Fibroblast of skin of right quadriceps (primary cell): Measurements from ENCODE around the gene LY9.
"Not testable (repeated sequence)": the region's sequence is repeated elsewhere in the genome, so short reads cannot be mapped to it uniquely, and the experiment has no call there.

Experiments used
- DNase-seq: peaks from one replicate; pipeline ENCODE4 v3.0.0-alpha.2; 2013

LY9 gene

DNA sequence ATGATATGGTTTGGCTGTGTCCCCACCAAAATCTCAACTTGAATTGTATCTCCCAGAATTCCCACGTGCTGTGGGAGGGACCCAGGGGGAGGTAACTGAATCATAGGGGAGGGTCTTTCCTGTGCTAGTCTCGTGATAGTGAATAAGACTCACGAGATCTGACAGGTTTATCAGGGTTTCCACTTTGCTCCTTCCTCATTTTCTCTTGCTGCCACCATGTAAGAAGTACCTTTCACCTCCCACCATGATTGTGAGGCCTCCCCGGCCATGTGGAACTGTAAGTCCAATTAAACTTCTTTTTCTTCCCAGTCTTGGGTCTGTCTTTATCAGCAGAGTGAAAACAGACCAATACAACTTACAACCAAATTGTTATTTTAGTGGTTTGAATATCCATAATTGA, 71.7 kb downstream of the LY9 start:
- not testable (repeated sequence) for DNase-seq

GRCh38 chr1:160868141-160868540, 72.2 kb downstream of the LY9 start:
- DNase-seq = no peak

GRCh38 chr1:160874935-160875334, 79.0 kb downstream of the LY9 start:
- DNase-seq = no peak

- DNase-seq = not testable (repeated sequence)
Observed at GRCh38 chr1:160875591-160875990, 79.6 kb downstream of the LY9 start.

DNA sequence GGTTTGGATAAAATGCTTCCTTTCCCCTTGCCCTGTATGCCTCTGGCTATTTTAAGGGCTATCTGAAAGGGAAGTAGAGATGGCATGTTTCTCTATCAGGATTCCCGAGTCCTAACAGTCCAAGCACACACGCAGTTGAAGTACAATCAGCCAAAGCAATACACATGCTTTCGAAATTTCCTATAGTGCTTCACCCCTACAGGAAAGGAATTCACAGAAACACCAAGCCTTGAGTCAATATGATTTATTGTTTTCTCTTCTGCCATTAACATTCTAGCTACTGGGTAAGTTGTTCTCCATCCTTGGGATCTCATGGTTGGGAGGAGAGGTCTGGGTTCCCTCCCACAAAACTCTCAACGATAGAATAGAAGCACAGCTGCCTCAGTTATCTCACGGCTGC, 80.3 kb downstream of the LY9 start:
- no peak for DNase-seq

GRCh38 chr1:160877221-160877620, 81.2 kb downstream of the LY9 start:
- no peak for DNase-seq
